Hepatocyte (in vitro differentiated cells): ENCODE measurements around the gene AP2A2.

Experiments used
- CTCF ChIP-seq: fragments of 200-600 bp; sonication (generic); IDR thresholded peaks from 2 replicates; pipeline ENCODE4 v1.5.1; 2016; ENCODE audit warnings: antibody characterized with exemption, mild to moderate bottlenecking; ENCODE audit not compliant: poor library complexity
- EZH2 ChIP-seq: fragments of 200-600 bp; sonication (generic); IDR thresholded peaks from 2 replicates; pipeline ENCODE4 v1.6.1; 2016; ENCODE audit warnings: antibody characterized with exemption, mild to moderate bottlenecking, borderline replicate concordance

DNA sequence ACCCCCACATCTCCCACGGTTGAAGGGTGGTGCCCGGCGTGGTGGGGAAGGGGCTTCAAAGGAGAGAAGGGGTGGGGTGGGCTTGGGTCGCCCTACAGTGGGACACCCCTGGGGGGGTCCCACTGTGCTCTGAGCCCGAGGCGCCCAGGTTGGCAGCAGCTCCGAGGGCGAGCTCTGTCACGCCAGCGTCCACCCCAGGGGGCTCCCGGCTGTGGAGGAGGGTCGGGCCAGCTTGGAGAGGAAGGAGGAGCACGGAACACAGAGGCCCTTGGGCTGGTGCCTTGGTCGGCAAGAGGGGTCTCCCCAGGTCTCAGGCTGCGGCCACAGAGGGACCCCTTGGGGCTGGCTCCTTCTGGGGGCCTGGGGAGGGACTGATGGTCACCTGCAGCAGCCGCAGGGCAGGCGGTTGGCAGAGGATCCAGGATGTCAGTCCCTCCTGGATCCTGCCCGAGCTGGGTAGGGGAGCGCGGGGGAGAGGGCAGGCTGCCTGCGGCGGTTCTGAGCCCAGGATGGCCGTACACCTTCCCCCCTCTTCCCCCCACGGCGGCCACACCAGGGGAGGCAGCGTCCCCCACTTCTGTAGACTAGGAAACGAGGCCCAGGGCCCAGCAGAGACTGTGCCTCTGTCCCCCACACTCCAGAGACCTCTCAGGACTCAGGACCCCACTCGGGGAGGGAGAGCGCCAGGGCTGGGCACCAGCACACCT is 110.1 kb downstream of the AP2A2 start:
- TF ChIP-seq CTCF = no peak
- TF ChIP-seq EZH2 = no peak
